H1 (cell line): ENCODE results near the gene AAK1. TPM values are rescaled to one million over a fixed set of nuclear protein-coding genes. Genes with fewer than 3 reads are reported as not detected.

Source experiments
- CTCF ChIA-PET: fragments of 300-600 bp; sonication (Branson Sonifier 250); formaldehyde crosslinking; loops from one replicate; lab custom pipeline; 2021; ENCODE audit not compliant: partially characterized antibody; lab: Charles Lee
- POLR2A ChIA-PET: fragments of 300-600 bp; sonication (Branson Sonifier 250); formaldehyde crosslinking; loops from one replicate; lab custom pipeline; 2021; ENCODE audit warnings: inconsistent platforms; ENCODE audit not compliant: partially characterized antibody; lab: Charles Lee
- DNase-seq, 2 experiments: peaks; one replicate each; pipeline versions ENCODE4 v3.0.0 to v3.0.0-alpha.2; 2010 to 2022; ENCODE audit warnings: low spot score in 2 of 2, low read depth in 1 of 2, mixed read lengths in 1 of 2
- FAIRE-seq: peaks from 2 replicates; lab custom pipeline; 2011; peaks lifted over from hg19 to GRCh38; lab: Jason Lieb, UNC
- H2AFZ ChIP-seq: 2 replicates; pipeline ENCODE4 v1.8.1; 2012; ENCODE audit warnings: low read length, inconsistent platforms
- H2AK5ac ChIP-seq: 2 replicates; pipeline ENCODE4 v1.6.1; 2013; ENCODE audit warnings: low read depth, low read length
- H2BK120ac ChIP-seq: replicated peaks from 2 replicates; pipeline ENCODE3; 2013; ENCODE audit warnings: low read depth, low read length, inconsistent platforms
- H2BK12ac ChIP-seq: 2 replicates; pipeline ENCODE4 v1.6.1; 2013; ENCODE audit warnings: low read depth, low read length
- H2BK15ac ChIP-seq: 2 replicates; pipeline ENCODE4 v1.6.1; 2013; ENCODE audit warnings: low read length
- H2BK20ac ChIP-seq: 2 replicates; pipeline ENCODE4 v1.6.1; 2013; ENCODE audit warnings: low read length
- H2BK5ac ChIP-seq: 2 replicates; pipeline ENCODE4 v1.6.1; 2013; ENCODE audit warnings: low read depth, low read length
- H3K14ac ChIP-seq: 2 replicates; pipeline ENCODE4 v1.6.1; 2013; ENCODE audit warnings: inconsistent platforms; ENCODE audit not compliant: insufficient read length
- H3K18ac ChIP-seq: 2 replicates; pipeline ENCODE4 v1.6.1; 2013; ENCODE audit warnings: low read length; ENCODE audit errors: extremely low read depth
- H3K23ac ChIP-seq: 2 replicates; pipeline ENCODE4 v1.6.1; 2013; ENCODE audit warnings: inconsistent platforms; ENCODE audit not compliant: insufficient read length
- H3K23me2 ChIP-seq: 2 replicates; pipeline ENCODE4 v1.6.1; 2013; ENCODE audit warnings: low read depth, low read length
- H3K27ac ChIP-seq: 2 replicates; pipeline ENCODE4 v1.6.1; 2011; ENCODE audit warnings: low read depth, low read length, inconsistent platforms
- H3K27me3 ChIP-seq, 4 experiments: replicated peaks in 1 of 4; 1 replicate in 1 of 4; 2 replicates in 3 of 4; pipeline versions ENCODE4 v1.6.1 to v1.8.1; 2011 to 2013; ENCODE audit warnings: low read length in 3 of 4, mild to moderate bottlenecking in 3 of 4, inconsistent platforms in 2 of 4, mixed read lengths in 2 of 4, moderate library complexity in 1 of 4; ENCODE audit not compliant: control insufficient read depth in 3 of 4, insufficient read depth in 3 of 4; ENCODE audit errors: extremely low read depth in 1 of 4
- H3K36me3 ChIP-seq, 4 experiments: 2 replicates each; pipeline versions ENCODE4 v1.6.1 to v1.8.1; 2011 to 2013; ENCODE audit warnings: mild to moderate bottlenecking in 4 of 4, low read length in 3 of 4, moderate library complexity in 2 of 4, control low read depth in 1 of 4, inconsistent platforms in 1 of 4; ENCODE audit not compliant: insufficient read depth in 4 of 4, control insufficient read depth in 2 of 4
- H3K4ac ChIP-seq: replicated peaks from 2 replicates; pipeline ENCODE3; 2013; ENCODE audit warnings: low read length, low read depth, mixed read lengths, inconsistent platforms; ENCODE audit not compliant: insufficient read length
- H3K4me1 ChIP-seq, 4 experiments: replicated peaks in 1 of 4; 1 replicate in 1 of 4; 2 replicates in 3 of 4; pipeline versions ENCODE4 v1.6.1 to v1.8.1; 2011 to 2013; ENCODE audit warnings: low read length in 3 of 4, inconsistent platforms in 2 of 4, mixed read lengths in 1 of 4; ENCODE audit not compliant: insufficient read depth in 4 of 4, control insufficient read depth in 3 of 4
- H3K4me2 ChIP-seq, 2 experiments: 2 replicates each; pipeline versions ENCODE4 v1.6.1 to v1.8.1; 2011 to 2013; ENCODE audit warnings: low read depth in 2 of 2, low read length in 2 of 2, control low read depth in 1 of 2, inconsistent platforms in 1 of 2, mild to moderate bottlenecking in 1 of 2; ENCODE audit not compliant: insufficient read depth in 1 of 2
- H3K4me3 ChIP-seq, 4 experiments: fragments of 200-600, 300-600 bp in 1 of 4; sonication (generic), shearing (Covaris generic), sonication (Bioruptor Twin) in 1 of 4; 2 replicates each; pipeline versions ENCODE4 v1.5.1 to v1.8.1; 2011 to 2016; ENCODE audit warnings: low read length in 4 of 4, low read depth in 3 of 4, control low read depth in 2 of 4, inconsistent platforms in 2 of 4, mild to moderate bottlenecking in 2 of 4, mixed read lengths in 1 of 4, moderate library complexity in 1 of 4; ENCODE audit not compliant: insufficient read depth in 2 of 4; ENCODE audit errors: extremely low read depth in 1 of 4
- H3K56ac ChIP-seq: replicated peaks from 2 replicates; pipeline ENCODE3; 2013; ENCODE audit warnings: low read depth, mild to moderate bottlenecking, mixed read lengths, low read length, inconsistent platforms; ENCODE audit not compliant: insufficient read length
- H3K79me1 ChIP-seq: 2 replicates; pipeline ENCODE4 v1.6.1; 2013; ENCODE audit warnings: low read depth, low read length, control low read depth
- H3K79me2 ChIP-seq, 2 experiments: 2 replicates each; pipeline versions ENCODE4 v1.6.1 to v1.8.1; 2012 to 2013; ENCODE audit warnings: low read length in 2 of 2, mild to moderate bottlenecking in 2 of 2, inconsistent platforms in 1 of 2; ENCODE audit not compliant: insufficient read depth in 2 of 2, control insufficient read depth in 1 of 2
- H3K9ac ChIP-seq, 4 experiments: replicated peaks in 1 of 4; 1 replicate in 1 of 4; 2 replicates in 3 of 4; pipeline versions ENCODE4 v1.6.1 to v1.8.1; 2011 to 2013; ENCODE audit warnings: low read depth in 3 of 4, low read length in 3 of 4, control low read depth in 2 of 4, mild to moderate bottlenecking in 2 of 4, moderate library complexity in 2 of 4, inconsistent platforms in 1 of 4; ENCODE audit errors: extremely low read depth in 1 of 4
- H3K9me3 ChIP-seq, 2 experiments: 2 replicates each; pipeline versions ENCODE4 v1.6.1 to v1.8.1; 2012 to 2013; ENCODE audit warnings: mild to moderate bottlenecking in 2 of 2, moderate library complexity in 2 of 2, control low read depth in 1 of 2, inconsistent platforms in 1 of 2, low read depth in 1 of 2, low read length in 1 of 2, mixed read lengths in 1 of 2; ENCODE audit not compliant: insufficient read depth in 2 of 2
- H4K20me1 ChIP-seq, 2 experiments: replicated peaks in 1 of 2; 2 replicates each; pipeline versions ENCODE3 to v1.8.1; 2011 to 2013; ENCODE audit warnings: inconsistent platforms in 2 of 2, low read length in 2 of 2, mild to moderate bottlenecking in 1 of 2; ENCODE audit not compliant: insufficient read depth in 2 of 2, control insufficient read depth in 1 of 2
- H4K5ac ChIP-seq: 2 replicates; pipeline ENCODE4 v1.6.1; 2013; ENCODE audit warnings: low read length, low read depth, mixed read lengths, inconsistent platforms; ENCODE audit not compliant: insufficient read length
- H4K8ac ChIP-seq: 2 replicates; pipeline ENCODE4 v1.8.0; 2013; ENCODE audit warnings: mild to moderate bottlenecking, moderate library complexity, low read length, inconsistent platforms; ENCODE audit not compliant: insufficient read depth; ENCODE audit errors: extremely low read depth
- H4K91ac ChIP-seq: replicated peaks from 2 replicates; pipeline ENCODE3; 2013; ENCODE audit warnings: low read length, mixed read lengths, inconsistent platforms; ENCODE audit not compliant: insufficient read length
- CBX5 ChIP-seq: fragments of 300-800, 300-1000 bp; sonication (generic); IDR thresholded peaks from 2 replicates; pipeline ENCODE4 v1.7.1; 2016; ENCODE audit warnings: antibody characterized with exemption, low read length, low read depth
- CBX8 ChIP-seq: fragments of 300-800, 300-1000 bp; sonication (generic); IDR thresholded peaks from 2 replicates; pipeline ENCODE4 v1.7.1; 2016; ENCODE audit warnings: low read depth, low read length, borderline replicate concordance
- CTBP2 ChIP-seq: IDR thresholded peaks from 2 replicates; pipeline ENCODE4 v1.7.0; 2011; ENCODE audit warnings: borderline replicate concordance, mild to moderate bottlenecking, moderate library complexity, mixed read lengths, low read length; ENCODE audit not compliant: insufficient read depth, insufficient read length
- GTF2F1 ChIP-seq: IDR thresholded peaks from 2 replicates; pipeline ENCODE4 v1.6.1; 2012; ENCODE audit warnings: low read depth, low read length, improper control_type of control experiment, borderline replicate concordance
- KDM1A ChIP-seq: fragments of 200-600, 300-600 bp; sonication (generic); IDR thresholded peaks from 2 replicates; pipeline ENCODE4 v1.7.1; 2016; ENCODE audit warnings: mild to moderate bottlenecking, low read length, borderline replicate concordance
- KDM5A ChIP-seq: fragments of 200-600 bp; IDR thresholded peaks from 2 replicates; pipeline ENCODE4 v1.7.1; 2012; ENCODE audit warnings: mild to moderate bottlenecking, low read length, inconsistent platforms, mixed read lengths
- RAD21 ChIP-seq, 2 experiments: IDR thresholded peaks in 1 of 2; conservative IDR thresholded peaks in 1 of 2; 2 replicates each; pipeline ENCODE4 v1.6.1; 2011; ENCODE audit warnings: low read depth in 2 of 2, low read length in 2 of 2, improper control_type of control experiment in 1 of 2, inconsistent platforms in 1 of 2, mild to moderate bottlenecking in 1 of 2, moderate library complexity in 1 of 2
- RBBP5 ChIP-seq: IDR thresholded peaks from 2 replicates; pipeline ENCODE4 v1.7.1; 2012; ENCODE audit warnings: low read depth, mild to moderate bottlenecking, inconsistent platforms, low read length, moderate library complexity, borderline replicate concordance
- SUZ12 ChIP-seq: fragments of 200-600 bp; sonication (generic); IDR thresholded peaks from 2 replicates; pipeline ENCODE4 v1.6.1; 2012; ENCODE audit warnings: mild to moderate bottlenecking, inconsistent platforms, low read length, moderate library complexity, mixed read lengths
- TBP ChIP-seq: IDR thresholded peaks from 2 replicates; pipeline ENCODE4 v1.6.1; 2011; ENCODE audit warnings: low read depth, low read length, improper control_type of control experiment
- WGBS, 2 experiments: shearing (Covaris generic) in 1 of 2; methylation state at CpG; one replicate each; pipeline versions ENCODE4 v1.1.6 to v1.1.7; 2013 to 2015; ENCODE audit warnings: low lambda C conversion rate in 2 of 2, mixed read lengths in 2 of 2, inconsistent platforms in 1 of 2, low coverage in 1 of 2, missing lambda C conversion rate in 1 of 2; ENCODE audit not compliant: insufficient replicate concordance in 2 of 2, insufficient coverage in 1 of 2, insufficient read length in 1 of 2; ENCODE audit errors: extremely low coverage in 1 of 2, missing lambda C conversion rate in 1 of 2; 5-methylcytosine and 5-hydroxymethylcytosine counted together
- polyA plus RNA-seq, 7 experiments: library from polyadenylated mRNA; depleted of rRNA in 3 of 7; stranded (reverse) in 5 of 7; unstranded in 2 of 7; fragments of >200 nt in 5 of 7; fragments of 200-250 nt in 2 of 7; gene quantifications; 1 replicate in 5 of 7; 2 replicates in 1 of 7; 4 replicates in 1 of 7; pipeline versions ENCODE4 v1.2.1 to v1.2.3, GENCODE V29; 2011 to 2013; ENCODE audit warnings: missing spikeins in 2 of 7, mixed read lengths in 2 of 7
- total RNA-seq: library from RNA; stranded (reverse); fragmentation: NEBNext Ultra II Directional; extraction: Animal tissue kit (Norgen Biotek cat#: 25700); gene quantifications from 2 replicates; pipeline ENCODE4 v1.2.1, GENCODE V29; 2021
- TF ChIP-seq, protein P1 (sequence below), 3 experiments: IDR thresholded peaks; 1 replicate in 2 of 3; 2 replicates in 1 of 3; pipeline versions ENCODE4 v1.5.1 to v1.6.1; 2011; ENCODE audit warnings: low read length in 3 of 3, mild to moderate bottlenecking in 3 of 3, inconsistent platforms in 2 of 3, low read depth in 1 of 3, moderate library complexity in 1 of 3; ENCODE audit not compliant: insufficient read depth in 1 of 3; ENCODE audit errors: control extremely low read depth in 1 of 3

AAK1 gene
- total and polyA plus RNA-seq, 2 of the 8 experiments (the other 6 are each of a cell fraction or from before 2014, with no cell fraction given), result 10.0 to 40.5 TPM

DNA sequence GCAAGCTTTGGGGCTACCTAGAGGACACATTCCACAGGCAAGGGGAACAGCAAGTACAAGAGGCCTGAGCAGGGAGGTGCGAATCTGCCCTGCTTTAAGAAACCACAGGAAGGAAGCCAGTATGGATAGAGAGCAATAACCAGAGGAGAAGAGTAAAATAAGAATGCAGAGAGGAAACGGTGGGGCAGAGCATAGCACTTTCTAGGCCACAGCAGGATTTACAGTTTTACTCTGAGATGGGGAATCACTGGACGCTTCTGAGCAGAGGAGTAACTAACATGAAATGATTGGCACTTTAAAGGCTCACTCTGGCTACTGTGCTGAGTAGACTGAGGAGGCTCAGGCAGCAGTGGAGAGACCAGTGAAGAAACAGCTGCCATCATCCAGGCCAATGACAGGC, 23.8 kb downstream of the AAK1 start:
- WGBS, 2 experiments, result 88% methylated on average over 3 of the region's 3 CpGs; no CpG with 5 or more reads in 1 of the 2 experiments
- H2AFZ ChIP-seq, result no peak overlapping the region
- no peak overlapping the region for H3K4ac ChIP-seq
- H3K4me3 ChIP-seq, result no peak overlapping the region
- DNase-seq (no peak), FAIRE-seq (no peak)
- no peak overlapping the region for H4K8ac ChIP-seq
- H4K20me1 ChIP-seq, result peaks cover 0 to 3% of the 10 kb centered on the region in 2 experiments
- no peak overlapping the region for H4K91ac ChIP-seq
- H3K4me2 ChIP-seq, result no peak overlapping the region
- H2BK120ac ChIP-seq, result no peak overlapping the region
- H3K79me2 ChIP-seq, result peaks cover 4 to 55% of the 10 kb centered on the region in 2 experiments; a peak in 3 of 4 replicates
- H2BK12ac ChIP-seq, result no peak overlapping the region
- peaks cover 0 to 2% (median 0%) of the 10 kb centered on the region in 4 experiments; a peak in 1 of 7 replicates for H3K4me1 ChIP-seq
- H3K36me3 ChIP-seq, result no peaks in the 10 kb centered on the region
- H2BK5ac ChIP-seq, result no peak overlapping the region
- H2BK20ac ChIP-seq, result no peak overlapping the region
- H3K9ac ChIP-seq, result no peak overlapping the region
- no peak overlapping the region for H3K27ac ChIP-seq
- H3K23ac ChIP-seq, result no peak overlapping the region
- H3K79me1 ChIP-seq, result peaks cover 16% of the 10 kb centered on the region
- no peaks in the 10 kb centered on the region for H3K27me3 ChIP-seq
- ChIA-PET POLR2A (no interaction called here), CTCF (interaction anchor here (1.0 to 1.1 kb wide), 2 partner anchors 55 to 57 kb away, joined by 3 to 4 read pairs; no protein-coding TSS in a partner anchor)
- H3K14ac ChIP-seq, result no peak overlapping the region
- no peak overlapping the region for H4K5ac ChIP-seq
- H3K18ac ChIP-seq, result no peak overlapping the region
- no peak overlapping the region for H2AK5ac ChIP-seq
- no peak overlapping the region for H3K56ac ChIP-seq
- H3K23me2 ChIP-seq, result no peaks in the 10 kb centered on the region
- H2BK15ac ChIP-seq, result no peak overlapping the region
- H3K9me3 ChIP-seq, result no peaks in the 10 kb centered on the region; a peak in 1 of 4 replicates
- no peak for TF ChIP-seq SUZ12
- no peak for TF ChIP-seq RAD21 (IDR thresholded peaks at IDR 0.05 in 1 of 2, conservative IDR thresholded peaks at IDR 0.05 in 1 of 2; ENCODE audit: low read depth in 2 of 2, low read length in 2 of 2)
- TF ChIP-seq TBP, result no peak
- no peak for TF ChIP-seq RBBP5
- no peak for TF ChIP-seq CTBP2
- no peak for TF ChIP-seq GTF2F1
- TF ChIP-seq CBX5, result no peak
- no peak for TF ChIP-seq CBX8
- TF ChIP-seq KDM5A, result no peak
- TF ChIP-seq KDM1A, result no peak
- TF ChIP-seq, protein P1, sequence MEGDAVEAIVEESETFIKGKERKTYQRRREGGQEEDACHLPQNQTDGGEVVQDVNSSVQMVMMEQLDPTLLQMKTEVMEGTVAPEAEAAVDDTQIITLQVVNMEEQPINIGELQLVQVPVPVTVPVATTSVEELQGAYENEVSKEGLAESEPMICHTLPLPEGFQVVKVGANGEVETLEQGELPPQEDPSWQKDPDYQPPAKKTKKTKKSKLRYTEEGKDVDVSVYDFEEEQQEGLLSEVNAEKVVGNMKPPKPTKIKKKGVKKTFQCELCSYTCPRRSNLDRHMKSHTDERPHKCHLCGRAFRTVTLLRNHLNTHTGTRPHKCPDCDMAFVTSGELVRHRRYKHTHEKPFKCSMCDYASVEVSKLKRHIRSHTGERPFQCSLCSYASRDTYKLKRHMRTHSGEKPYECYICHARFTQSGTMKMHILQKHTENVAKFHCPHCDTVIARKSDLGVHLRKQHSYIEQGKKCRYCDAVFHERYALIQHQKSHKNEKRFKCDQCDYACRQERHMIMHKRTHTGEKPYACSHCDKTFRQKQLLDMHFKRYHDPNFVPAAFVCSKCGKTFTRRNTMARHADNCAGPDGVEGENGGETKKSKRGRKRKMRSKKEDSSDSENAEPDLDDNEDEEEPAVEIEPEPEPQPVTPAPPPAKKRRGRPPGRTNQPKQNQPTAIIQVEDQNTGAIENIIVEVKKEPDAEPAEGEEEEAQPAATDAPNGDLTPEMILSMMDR (IDR thresholded peaks at IDR 0.05; ENCODE audit: control extremely low read depth in 1 of 3, insufficient read depth in 1 of 3, low read depth in 1 of 3, low read length in 3 of 3), result no peak
